B cell (primary cell): ENCODE measurements around the gene MTHFSD. TPM values are rescaled to one million over a fixed set of nuclear protein-coding genes. Genes with fewer than 3 reads are reported as not detected.

Experiments
- ATAC-seq: fragments of 200-7000 bp; cut with Tn5 transposase; one replicate; pipeline ENCODE4 v1.10.0; 2021; ENCODE audit warnings: low read depth, mild to moderate bottlenecking, moderate number of reproducible peaks, moderate library complexity
- CTCF ChIA-PET: fragments of 350-600 bp; sonication (Branson Sonifier 250); formaldehyde crosslinking; loops from one replicate; lab custom pipeline; 2021; ENCODE audit warnings: antibody characterized with exemption, inconsistent platforms; lab: Charles Lee
- POLR2A ChIA-PET: fragments of 350-600 bp; sonication (Branson Sonifier 250); formaldehyde crosslinking; loops from one replicate; lab custom pipeline; 2021; ENCODE audit warnings: antibody characterized with exemption; lab: Charles Lee
- DNase-seq: peaks from one replicate; pipeline ENCODE4 v3.0.0; 2013
- H2AFZ ChIP-seq: 2 replicates; pipeline ENCODE4 v1.6.1; 2012; ENCODE audit warnings: mild to moderate bottlenecking, low read depth, low read length; ENCODE audit not compliant: insufficient read depth, poor library complexity, severe bottlenecking
- H3K27ac ChIP-seq, 2 donors: 1 replicate in 1 of 2; 2 replicates in 1 of 2; pipeline ENCODE4 v1.5.1; 2012 to 2013; ENCODE audit warnings: low read length in 2 of 2, mild to moderate bottlenecking in 2 of 2, moderate library complexity in 1 of 2
- H3K27me3 ChIP-seq, 4 experiments: fragments of 200-600 bp in 1 of 4; sonication (generic) in 1 of 4; replicated peaks in 1 of 4; 1 replicate in 2 of 4; 2 replicates in 2 of 4; pipeline versions ENCODE4 v1.6.1 to v1.7.0; 2013 to 2016; ENCODE audit warnings: low read length in 3 of 4, mild to moderate bottlenecking in 2 of 4, mixed read lengths in 1 of 4, moderate library complexity in 1 of 4; ENCODE audit not compliant: insufficient read depth in 4 of 4, control insufficient read depth in 3 of 4; ENCODE audit errors: control extremely low read depth in 1 of 4
- H3K36me3 ChIP-seq, 2 experiments: replicated peaks in 1 of 2; 1 replicate in 1 of 2; 2 replicates in 1 of 2; pipeline versions ENCODE4 v1.6.1 to v1.7.1; 2013; ENCODE audit warnings: low read length in 1 of 2; ENCODE audit not compliant: insufficient read depth in 2 of 2, control insufficient read depth in 1 of 2; ENCODE audit errors: control extremely low read depth in 1 of 2, extremely low read depth in 1 of 2
- H3K4me1 ChIP-seq, 2 donors: fragments of 200-600 bp in 1 of 2; sonication (generic) in 1 of 2; 1 replicate in 1 of 2; 2 replicates in 1 of 2; pipeline versions ENCODE4 v1.5.1 to v1.6.1; 2013 to 2017; ENCODE audit warnings: low read length in 2 of 2; ENCODE audit not compliant: control insufficient read depth in 2 of 2, insufficient read depth in 2 of 2
- H3K4me2 ChIP-seq: replicated peaks from 2 replicates; pipeline ENCODE3; 2012; ENCODE audit warnings: mild to moderate bottlenecking, low read depth, low read length; ENCODE audit not compliant: poor library complexity, severe bottlenecking
- H3K4me3 ChIP-seq, 5 experiments: fragments of 200-600 bp in 1 of 5; sonication (generic) in 1 of 5; 1 replicate in 3 of 5; 2 replicates in 2 of 5; pipeline versions ENCODE4 v1.5.1 to v1.7.0; 2011 to 2016; ENCODE audit warnings: low read length in 4 of 5, mild to moderate bottlenecking in 4 of 5, low read depth in 2 of 5, control low read depth in 1 of 5, moderate library complexity in 1 of 5; ENCODE audit not compliant: insufficient read depth in 1 of 5; ENCODE audit errors: control extremely low read depth in 1 of 5, extremely low read depth in 1 of 5
- H3K79me2 ChIP-seq: fragments of 200-600 bp; sonication (generic); one replicate; pipeline ENCODE4 v1.6.0; 2016; ENCODE audit warnings: low read length; ENCODE audit not compliant: control insufficient read depth, insufficient read depth
- H3K9ac ChIP-seq: fragments of 200-600 bp; sonication (generic); 2 replicates; pipeline ENCODE4 v1.6.1; 2017; ENCODE audit warnings: mild to moderate bottlenecking, low read length, moderate library complexity
- H3K9me3 ChIP-seq, 3 donors: one replicate each; pipeline versions ENCODE4 v1.6.1 to v1.7.1; 2013; ENCODE audit warnings: low read length in 2 of 3; ENCODE audit not compliant: control insufficient read depth in 2 of 3, insufficient read depth in 1 of 3; ENCODE audit errors: control extremely low read depth in 1 of 3
- H4K20me1 ChIP-seq: 2 replicates; pipeline ENCODE4 v1.6.0; 2012; ENCODE audit warnings: mild to moderate bottlenecking, low read length; ENCODE audit not compliant: insufficient read depth, control insufficient read depth, poor library complexity, severe bottlenecking
- H3K27ac Mint-ChIP-seq: one replicate; pipeline ENCODE4 v1.8.0; 2021; ENCODE audit warnings: mixed read lengths
- H3K27me3 Mint-ChIP-seq: one replicate; pipeline ENCODE4 v1.8.0; 2021; ENCODE audit warnings: mixed read lengths
- H3K4me1 Mint-ChIP-seq: one replicate; pipeline ENCODE4 v1.8.0; 2021; ENCODE audit warnings: mixed read lengths
- H3K4me3 Mint-ChIP-seq: one replicate; pipeline ENCODE4 v1.8.0; 2021; ENCODE audit warnings: mixed read lengths
- H3K9me3 Mint-ChIP-seq: one replicate; pipeline ENCODE4 v1.8.0; 2022; ENCODE audit warnings: mixed read lengths; ENCODE audit not compliant: insufficient read depth
- CTCF ChIP-seq: fragments of 200-600 bp; IDR thresholded peaks from one replicate; pipeline ENCODE4 v1.8.0; 2022; ENCODE audit warnings: antibody characterized with exemption, mild to moderate bottlenecking
- EZH2 ChIP-seq: IDR thresholded peaks from 2 replicates; pipeline ENCODE4 v1.6.1; 2012; ENCODE audit warnings: borderline replicate concordance, low read depth, mild to moderate bottlenecking, moderate library complexity, low read length; ENCODE audit not compliant: insufficient read depth, poor library complexity, severe bottlenecking
- WGBS: methylation state at CpG from one replicate; pipeline ENCODE4 v1.1.5; 2013; ENCODE audit warnings: missing lambda C conversion rate; ENCODE audit not compliant: insufficient coverage; 5-methylcytosine and 5-hydroxymethylcytosine counted together
- intact Hi-C: fragments of 100-400 bp; cut with micrococcal nuclease; formaldehyde crosslinking; loops from one replicate; pipeline ENCODE4 v1.10.0; 2022
- polyA plus RNA-seq: library from polyadenylated mRNA; depleted of rRNA; stranded (reverse); fragments of >200 nt; gene quantifications from 2 replicates; pipeline ENCODE4 v1.2.3, GENCODE V29; 2012
- total RNA-seq, 2 donors: library from RNA; stranded (reverse); fragments of 120-200 nt in 1 of 2; gene quantifications; 1 replicate in 1 of 2; 2 replicates in 1 of 2; pipeline versions ENCODE4 v1.2.3 to v1.2.4, GENCODE V29; 2013 to 2022

Gene MTHFSD
- total and polyA plus RNA-seq, 2 donors (not counting 1 experiment from before 2014, with no cell fraction given): 21.5 to 42.0 TPM

GRCh38 chr16:86597880-86598606 is 43.0 kb upstream of the MTHFSD start:
- DNase-seq (no peak), ATAC-seq (no peak)
- Histone ChIP-seq H3K4me2 (no peak overlapping the region), H3K36me3 (no peaks in the 10 kb centered on the region), H3K27me3 (peaks cover 0 to 26% (median 2%) of the 10 kb centered on the region in 4 experiments), H3K9ac (no peak overlapping the region), H3K9me3 (no peaks in the 10 kb centered on the region), H3K4me3 (no peak overlapping the region), H4K20me1 (no peaks in the 10 kb centered on the region), H3K79me2 (no peaks in the 10 kb centered on the region), H3K4me1 (no peaks in the 10 kb centered on the region), H3K27ac (no peak overlapping the region), H2AFZ (no peak overlapping the region)
- CTCF ChIA-PET: interaction anchor here (0.9 kb wide), 1 partner anchor 11 kb away, joined by 3 read pairs; no protein-coding TSS in a partner anchor
- Mint-ChIP-seq H3K27me3 (peaks cover 50% of the 10 kb centered on the region), H3K9me3 (no peaks in the 10 kb centered on the region), H3K4me3 (no peak overlapping the region), H3K27ac (no peak overlapping the region), H3K4me1 (no peaks in the 10 kb centered on the region)
- WGBS: 37% methylated on average over 5 of the region's 7 CpGs
- intact Hi-C loops: no loop called here
- TF ChIP-seq EZH2 (no peak), CTCF (no peak)
- POLR2A ChIA-PET: interaction anchor here (0.5 kb wide), 1 partner anchor 498 kb away, joined by 4 read pairs; no protein-coding TSS in a partner anchor
